Endothelial cell of umbilical vein (primary cell): ENCODE data around the gene PRKAA1.

Source experiments
- CTCF ChIP-seq, 2 donors: IDR thresholded peaks; 1 replicate in 1 of 2; 2 replicates in 1 of 2; pipeline ENCODE4 v1.5.1; 2011; ENCODE audit warnings: low read length in 2 of 2, mild to moderate bottlenecking in 2 of 2, moderate library complexity in 2 of 2, control low read depth in 1 of 2, inconsistent platforms in 1 of 2, low read depth in 1 of 2; ENCODE audit not compliant: insufficient read depth in 1 of 2; ENCODE audit errors: extremely low read depth in 1 of 2
- EZH2 ChIP-seq: IDR thresholded peaks from 2 replicates; pipeline ENCODE4 v1.6.1; 2012; ENCODE audit warnings: borderline replicate concordance, low read depth, mild to moderate bottlenecking, moderate library complexity, low read length, inconsistent platforms; ENCODE audit not compliant: severe bottlenecking
- FOS ChIP-seq: IDR thresholded peaks from 2 replicates; pipeline ENCODE4 v1.6.1; 2011; ENCODE audit warnings: mild to moderate bottlenecking, low read length, moderate library complexity, borderline replicate concordance; ENCODE audit not compliant: insufficient read depth
- GATA2 ChIP-seq: IDR thresholded peaks from 2 replicates; pipeline ENCODE4 v1.7.0; 2011; ENCODE audit warnings: low read depth, mild to moderate bottlenecking, moderate library complexity, mixed read lengths, low read length; ENCODE audit not compliant: insufficient read length, insufficient read depth
- JUN ChIP-seq: IDR thresholded peaks from 2 replicates; pipeline ENCODE4 v1.6.1; 2011; ENCODE audit warnings: borderline replicate concordance, low read depth; ENCODE audit not compliant: insufficient read length, insufficient read depth
- MAX ChIP-seq: IDR thresholded peaks from 2 replicates; pipeline ENCODE4 v1.6.1; 2011; ENCODE audit not compliant: insufficient read depth, insufficient read length
- MYC ChIP-seq: IDR thresholded peaks from one replicate; pipeline ENCODE4 v1.6.1; 2011; ENCODE audit warnings: mild to moderate bottlenecking, low read depth, low read length
- POLR2A ChIP-seq: IDR thresholded peaks from 2 replicates; pipeline ENCODE4 v1.6.1; 2012; ENCODE audit warnings: low read depth, mild to moderate bottlenecking, control low read depth, low read length
- POLR2AphosphoS5 ChIP-seq: IDR thresholded peaks from 2 replicates; pipeline ENCODE4 v1.6.1; 2012; ENCODE audit warnings: low read depth, mild to moderate bottlenecking, control low read depth, low read length, moderate library complexity; ENCODE audit not compliant: insufficient read depth

- TF ChIP-seq EZH2 = no peak
- TF ChIP-seq POLR2AphosphoS5 = no peak
- no peak for TF ChIP-seq CTCF (IDR thresholded peaks at IDR 0.05; ENCODE audit: extremely low read depth in 1 of 2, insufficient read depth in 1 of 2, low read depth in 1 of 2, low read length in 2 of 2)
- TF ChIP-seq POLR2A = no peak
- no peak for TF ChIP-seq JUN
- TF ChIP-seq FOS = no peak
- no peak for TF ChIP-seq MAX
- no peak for TF ChIP-seq GATA2
- TF ChIP-seq MYC = no peak
Measured at GRCh38 chr5:40791715-40792139, 6.4 kb downstream of the PRKAA1 start.
